Uterus (tissue), 4 donors: ENCODE measurements around the gene CCDC107. TPM values are rescaled to one million over a fixed set of nuclear protein-coding genes. Genes with fewer than 3 reads are reported as not detected.
A peak's percentile ranks its signal among the peaks of the same experiment; 100 is the strongest.
"Not testable (repeated sequence)": the region's sequence is repeated elsewhere in the genome, so short reads cannot be mapped to it uniquely, and the experiment has no call there.

ENCODE experiments used
- DNase-seq, 2 donors: peaks; one replicate each; pipeline ENCODE4 v3.0.0-alpha.2; 2019 to 2020
- H3K27ac ChIP-seq, 2 donors: fragments of 200-600 bp; sonication (generic); 1 replicate in 1 of 2; 2 replicates in 1 of 2; pipeline ENCODE4 v1.5.1; 2016 to 2018
- H3K27me3 ChIP-seq, 2 donors: fragments of 200-600 bp; sonication (generic); one replicate each; pipeline ENCODE4 v1.5.1; 2018 to 2019; ENCODE audit warnings: control low read depth in 1 of 2
- H3K36me3 ChIP-seq, 2 donors: fragments of 200-600 bp; sonication (generic); one replicate each; pipeline ENCODE4 v1.5.1; 2019; ENCODE audit warnings: control low read depth in 1 of 2
- H3K4me1 ChIP-seq, 2 donors: fragments of 200-600 bp; sonication (generic); one replicate each; pipeline ENCODE4 v1.5.1; 2018 to 2019; ENCODE audit warnings: control low read depth in 1 of 2
- H3K4me3 ChIP-seq, 2 donors: fragments of 200-600 bp; sonication (generic); 1 replicate in 1 of 2; 2 replicates in 1 of 2; pipeline ENCODE4 v1.5.1; 2018 to 2019; ENCODE audit warnings: mild to moderate bottlenecking in 1 of 2
- H3K9me3 ChIP-seq, 2 donors: fragments of 200-600 bp; sonication (generic); one replicate each; pipeline ENCODE4 v1.5.1; 2019; ENCODE audit warnings: control low read depth in 1 of 2
- POLR2A ChIP-seq, 2 donors: fragments of 450-650 bp; IDR thresholded peaks; one replicate each; pipeline ENCODE4 v1.6.1; 2016; ENCODE audit warnings: antibody characterized with exemption in 2 of 2, mild to moderate bottlenecking in 1 of 2, moderate library complexity in 1 of 2
- intact Hi-C: fragments of 100-400 bp; cut with DNase I; formaldehyde crosslinking; loops from one replicate; pipeline ENCODE4 v1.15.1; 2023; ENCODE audit warnings: low total_unique reads
- total RNA-seq, 4 donors: library from RNA; depleted of rRNA in 3 of 4; stranded (reverse); fragments of >200 nt in 3 of 4; gene quantifications; one replicate each; pipeline versions ENCODE4 v1.1.0 to v1.2.4, GENCODE V29; 2014 to 2023
- TF ChIP-seq, protein P1 (sequence below), 4 experiments: fragments of 200-600 bp in 2 of 4; fragments of 450-650 bp in 2 of 4; sonication (generic) in 2 of 4; IDR thresholded peaks; one replicate each; pipeline ENCODE4 v1.5.1; 2016 to 2019; ENCODE audit warnings: antibody characterized with exemption in 4 of 4, mild to moderate bottlenecking in 2 of 4, moderate library complexity in 1 of 4
- donor health status: DM: yes; HTN: yes; CAD: no.

The CCDC107 gene
- 100 to 1,000 TPM in 1 of 4 donors, 10 to 100 TPM in 2, 1 to 10 TPM in 1; 9.0 to 120 (median 32.1) TPM for total RNA-seq

- Histone ChIP-seq H3K9me3 (no peaks in the 10 kb centered on the region), H3K36me3 (no peaks in the 10 kb centered on the region), H3K27me3 (no peaks in the 10 kb centered on the region), H3K4me3 (peak within 1 kb of the TSS; percentile 82 to 100), H3K4me1 (peaks cover 0 to 6% of the 10 kb centered on the region in 2 donors), H3K27ac (peak within 1 kb of the TSS; percentile 96 to 99)
- TF ChIP-seq, protein P1, sequence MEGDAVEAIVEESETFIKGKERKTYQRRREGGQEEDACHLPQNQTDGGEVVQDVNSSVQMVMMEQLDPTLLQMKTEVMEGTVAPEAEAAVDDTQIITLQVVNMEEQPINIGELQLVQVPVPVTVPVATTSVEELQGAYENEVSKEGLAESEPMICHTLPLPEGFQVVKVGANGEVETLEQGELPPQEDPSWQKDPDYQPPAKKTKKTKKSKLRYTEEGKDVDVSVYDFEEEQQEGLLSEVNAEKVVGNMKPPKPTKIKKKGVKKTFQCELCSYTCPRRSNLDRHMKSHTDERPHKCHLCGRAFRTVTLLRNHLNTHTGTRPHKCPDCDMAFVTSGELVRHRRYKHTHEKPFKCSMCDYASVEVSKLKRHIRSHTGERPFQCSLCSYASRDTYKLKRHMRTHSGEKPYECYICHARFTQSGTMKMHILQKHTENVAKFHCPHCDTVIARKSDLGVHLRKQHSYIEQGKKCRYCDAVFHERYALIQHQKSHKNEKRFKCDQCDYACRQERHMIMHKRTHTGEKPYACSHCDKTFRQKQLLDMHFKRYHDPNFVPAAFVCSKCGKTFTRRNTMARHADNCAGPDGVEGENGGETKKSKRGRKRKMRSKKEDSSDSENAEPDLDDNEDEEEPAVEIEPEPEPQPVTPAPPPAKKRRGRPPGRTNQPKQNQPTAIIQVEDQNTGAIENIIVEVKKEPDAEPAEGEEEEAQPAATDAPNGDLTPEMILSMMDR (IDR thresholded peaks at IDR 0.05): peak; percentile 43 to 68 (median 64)
- TF ChIP-seq POLR2A (IDR thresholded peaks at IDR 0.05): peak; percentile 95 to 98
- intact Hi-C loops: loop anchor here (5.0 kb wide), 1 partner anchor 74 kb away; the partner anchor contains the start of genes CREB3 and TLN1
- DNase-seq: peak; percentile 81 to 86
These were observed at the start of gene CCDC107 for GRCh38 chr9:35658137-35658967. Gene CCDC107, plus strand, starts transcription at chr9:35658292. Its CDS starts 88 bp downstream, at chr9:35658380.

- Histone ChIP-seq H3K4me3 (no peak overlapping the region), H3K4me1 (no peaks in the 10 kb centered on the region), H3K27ac (no peak overlapping the region), H3K9me3 (no peaks in the 10 kb centered on the region), H3K36me3 (no peaks in the 10 kb centered on the region), H3K27me3 (no peaks in the 10 kb centered on the region)
- intact Hi-C loops: no loop called here
- DNase-seq: peak in 1 of 2 donors; percentile 16
- TF ChIP-seq, protein P1 (IDR thresholded peaks at IDR 0.05): no peak
- no peak for TF ChIP-seq POLR2A (IDR thresholded peaks at IDR 0.05)
These were observed 48.9 kb upstream of the CCDC107 start for GRCh38 chr9:35609001-35609819.

- H3K27ac ChIP-seq: no peak overlapping the region
- no peaks in the 10 kb centered on the region for H3K9me3 ChIP-seq
- TF ChIP-seq, protein P1 (IDR thresholded peaks at IDR 0.05): no peak
- TF ChIP-seq POLR2A (IDR thresholded peaks at IDR 0.05): no peak
- DNase-seq: no peak
- no peaks in the 10 kb centered on the region for H3K36me3 ChIP-seq
- no peaks in the 10 kb centered on the region for H3K27me3 ChIP-seq
- intact Hi-C loops: no loop called here
- H3K4me1 ChIP-seq: no peaks in the 10 kb centered on the region
- no peak overlapping the region for H3K4me3 ChIP-seq
These were observed 48.3 kb upstream of the CCDC107 start for GRCh38 chr9:35609820-35610163.

GRCh38 chr9:35611230-35611797, 46.8 kb upstream of the CCDC107 start:
- Histone ChIP-seq H3K4me3 (no peak overlapping the region), H3K4me1 (no peaks in the 10 kb centered on the region), H3K27me3 (no peaks in the 10 kb centered on the region), H3K36me3 (no peaks in the 10 kb centered on the region), H3K27ac (no peak overlapping the region), H3K9me3 (no peaks in the 10 kb centered on the region)
- peak in 1 of 2 donors; percentile 50 for DNase-seq
- TF ChIP-seq, protein P1 (IDR thresholded peaks at IDR 0.05): peak; percentile 31 to 65 (median 46)
- no peak for TF ChIP-seq POLR2A (IDR thresholded peaks at IDR 0.05)
- intact Hi-C loops: no loop called here

DNA sequence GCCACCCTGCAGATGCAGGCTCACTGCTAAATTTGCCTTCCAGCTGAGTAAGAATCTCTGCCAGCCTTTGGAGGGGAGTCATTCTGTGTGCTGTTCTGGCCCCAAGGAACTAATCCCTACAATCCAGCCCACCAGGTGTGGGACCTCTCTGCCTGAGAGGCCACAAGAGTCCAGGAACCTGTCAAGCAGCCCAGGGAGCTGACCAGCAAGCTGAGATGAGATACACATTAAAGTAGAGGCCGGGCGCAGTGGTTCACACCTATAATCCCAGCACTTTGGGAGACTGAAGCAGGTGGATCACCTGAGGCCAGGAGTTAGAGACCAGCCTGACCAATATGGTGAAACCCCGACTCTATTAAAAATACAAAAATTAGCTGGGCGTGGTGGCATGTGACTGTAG, 46.0 kb upstream of the CCDC107 start:
- H3K27me3 ChIP-seq, intact Hi-C loops, H3K4me3 ChIP-seq, DNase-seq, H3K9me3 ChIP-seq, H3K4me1 ChIP-seq, H3K27ac ChIP-seq, H3K36me3 ChIP-seq: not testable (repeated sequence)
